ENCODE measurements around the gene GAPVD1.
"Not testable (repeated sequence)": the region's sequence is repeated elsewhere in the genome, so short reads cannot be mapped to it uniquely, and the experiment has no call there.

GAPVD1 gene

GRCh38 chr9:125261501-125262293, at the start of gene GAPVD1:
Gene GAPVD1 (plus strand): TSS chr9:125261826. CDS start chr9:125298922, 37,096 bp downstream.
- peak within 1 kb of the TSS; percentile 84 to 96 for H3K4me3 ChIP-seq (ENCODE audit: low read length in 2 of 2)
- H3K36me3 ChIP-seq (ENCODE audit: control insufficient read depth in 2 of 2, insufficient read depth in 2 of 2, low read length in 2 of 2) = no peaks in the 10 kb centered on the region
- H3K27me3 ChIP-seq (ENCODE audit: control insufficient read depth in 2 of 2, insufficient read depth in 2 of 2, low read length in 2 of 2) = no peaks in the 10 kb centered on the region
- H3K9me3 ChIP-seq (ENCODE audit: control insufficient read depth in 2 of 2, low read length in 2 of 2) = no peaks in the 10 kb centered on the region
- peak within 1 kb of the TSS; percentile 84 to 90 for H3K9ac ChIP-seq (ENCODE audit: low read depth in 1 of 2, low read length in 2 of 2)
- H3K4me1 ChIP-seq (ENCODE audit: control insufficient read depth in 2 of 2, insufficient read depth in 2 of 2, low read length in 2 of 2) = peaks cover 4 to 14% of the 10 kb centered on the region in 2 donors
- peak within 1 kb of the TSS; percentile 91 to 94 for H3K27ac ChIP-seq (ENCODE audit: low read depth in 2 of 2, low read length in 2 of 2)

- H3K36me3 ChIP-seq (ENCODE audit: control insufficient read depth in 2 of 2, insufficient read depth in 2 of 2, low read length in 2 of 2) = peaks cover 0 to 18% of the 10 kb centered on the region in 2 donors
- no peaks in the 10 kb centered on the region for H3K9me3 ChIP-seq (ENCODE audit: control insufficient read depth in 2 of 2, low read length in 2 of 2)
- H3K9ac ChIP-seq (ENCODE audit: low read depth in 1 of 2, low read length in 2 of 2) = no peak overlapping the region
- no peaks in the 10 kb centered on the region for H3K4me1 ChIP-seq (ENCODE audit: control insufficient read depth in 2 of 2, insufficient read depth in 2 of 2, low read length in 2 of 2)
- H3K4me3 ChIP-seq (ENCODE audit: low read length in 2 of 2) = no peak overlapping the region
- no peak overlapping the region for H3K27ac ChIP-seq (ENCODE audit: low read depth in 2 of 2, low read length in 2 of 2)
- H3K27me3 ChIP-seq (ENCODE audit: control insufficient read depth in 2 of 2, insufficient read depth in 2 of 2, low read length in 2 of 2) = no peaks in the 10 kb centered on the region
Observed at GRCh38 chr9:125214186-125214585, 47.4 kb upstream of the GAPVD1 start.

GRCh38 chr9:125218621-125219020, 43.0 kb upstream of the GAPVD1 start:
- Histone ChIP-seq H3K27ac (ENCODE audit: low read depth in 2 of 2, low read length in 2 of 2) (no peak overlapping the region), H3K4me1 (ENCODE audit: control insufficient read depth in 2 of 2, insufficient read depth in 2 of 2, low read length in 2 of 2) (no peaks in the 10 kb centered on the region), H3K27me3 (ENCODE audit: control insufficient read depth in 2 of 2, insufficient read depth in 2 of 2, low read length in 2 of 2) (no peaks in the 10 kb centered on the region), H3K36me3 (ENCODE audit: control insufficient read depth in 2 of 2, insufficient read depth in 2 of 2, low read length in 2 of 2) (peaks cover 0 to 10% of the 10 kb centered on the region in 2 donors), H3K9ac (ENCODE audit: low read depth in 1 of 2, low read length in 2 of 2) (no peak overlapping the region), H3K9me3 (ENCODE audit: control insufficient read depth in 2 of 2, low read length in 2 of 2) (no peaks in the 10 kb centered on the region), H3K4me3 (ENCODE audit: low read length in 2 of 2) (no peak overlapping the region)

- H3K9me3 ChIP-seq (ENCODE audit: control insufficient read depth in 2 of 2, low read length in 2 of 2); H3K4me3 ChIP-seq (ENCODE audit: low read length in 2 of 2); H3K27me3 ChIP-seq (ENCODE audit: control insufficient read depth in 2 of 2, insufficient read depth in 2 of 2, low read length in 2 of 2); H3K4me1 ChIP-seq (ENCODE audit: control insufficient read depth in 2 of 2, insufficient read depth in 2 of 2, low read length in 2 of 2); H3K27ac ChIP-seq (ENCODE audit: low read depth in 2 of 2, low read length in 2 of 2); H3K9ac ChIP-seq (ENCODE audit: low read depth in 1 of 2, low read length in 2 of 2): not testable (repeated sequence)
- peaks cover 0 to 19% of the 10 kb centered on the region in 2 donors for H3K36me3 ChIP-seq (ENCODE audit: control insufficient read depth in 2 of 2, insufficient read depth in 2 of 2, low read length in 2 of 2)
Observed at GRCh38 chr9:125224858-125225257, 36.8 kb upstream of the GAPVD1 start.

GRCh38 chr9:125227761-125228160, 33.9 kb upstream of the GAPVD1 start:
- H3K4me1 ChIP-seq (ENCODE audit: control insufficient read depth in 2 of 2, insufficient read depth in 2 of 2, low read length in 2 of 2) = no peaks in the 10 kb centered on the region
- no peak overlapping the region for H3K9ac ChIP-seq (ENCODE audit: low read depth in 1 of 2, low read length in 2 of 2)
- no peaks in the 10 kb centered on the region for H3K27me3 ChIP-seq (ENCODE audit: control insufficient read depth in 2 of 2, insufficient read depth in 2 of 2, low read length in 2 of 2)
- no peak overlapping the region for H3K4me3 ChIP-seq (ENCODE audit: low read length in 2 of 2)
- H3K36me3 ChIP-seq (ENCODE audit: control insufficient read depth in 2 of 2, insufficient read depth in 2 of 2, low read length in 2 of 2) = peaks cover 0 to 19% of the 10 kb centered on the region in 2 donors
- no peaks in the 10 kb centered on the region for H3K9me3 ChIP-seq (ENCODE audit: control insufficient read depth in 2 of 2, low read length in 2 of 2)
- H3K27ac ChIP-seq (ENCODE audit: low read depth in 2 of 2, low read length in 2 of 2) = no peak overlapping the region

- no peak overlapping the region for H3K27ac ChIP-seq (ENCODE audit: low read depth in 2 of 2, low read length in 2 of 2)
- H3K4me1 ChIP-seq (ENCODE audit: control insufficient read depth in 2 of 2, insufficient read depth in 2 of 2, low read length in 2 of 2) = peaks cover 10 to 15% of the 10 kb centered on the region in 2 donors
- H3K36me3 ChIP-seq (ENCODE audit: control insufficient read depth in 2 of 2, insufficient read depth in 2 of 2, low read length in 2 of 2) = peaks cover 36 to 57% of the 10 kb centered on the region in 2 donors
- no peaks in the 10 kb centered on the region for H3K9me3 ChIP-seq (ENCODE audit: control insufficient read depth in 2 of 2, low read length in 2 of 2)
- H3K27me3 ChIP-seq (ENCODE audit: control insufficient read depth in 2 of 2, insufficient read depth in 2 of 2, low read length in 2 of 2) = no peaks in the 10 kb centered on the region
- H3K4me3 ChIP-seq (ENCODE audit: low read length in 2 of 2) = no peak overlapping the region
- no peak overlapping the region for H3K9ac ChIP-seq (ENCODE audit: low read depth in 1 of 2, low read length in 2 of 2)
Observed at GRCh38 chr9:125233678-125234077, 27.9 kb upstream of the GAPVD1 start.

GRCh38 chr9:125234099-125234498, 27.5 kb upstream of the GAPVD1 start:
- not testable (repeated sequence) for H3K9ac ChIP-seq (ENCODE audit: low read depth in 1 of 2, low read length in 2 of 2); H3K4me3 ChIP-seq (ENCODE audit: low read length in 2 of 2); H3K27ac ChIP-seq (ENCODE audit: low read depth in 2 of 2, low read length in 2 of 2); H3K9me3 ChIP-seq (ENCODE audit: control insufficient read depth in 2 of 2, low read length in 2 of 2); H3K27me3 ChIP-seq (ENCODE audit: control insufficient read depth in 2 of 2, insufficient read depth in 2 of 2, low read length in 2 of 2)
- H3K4me1 ChIP-seq (ENCODE audit: control insufficient read depth in 2 of 2, insufficient read depth in 2 of 2, low read length in 2 of 2) = peaks cover 14 to 18% of the 10 kb centered on the region in 2 donors
- H3K36me3 ChIP-seq (ENCODE audit: control insufficient read depth in 2 of 2, insufficient read depth in 2 of 2, low read length in 2 of 2) = peaks cover 40 to 61% of the 10 kb centered on the region in 2 donors

- Histone ChIP-seq H3K4me1 (ENCODE audit: control insufficient read depth in 2 of 2, insufficient read depth in 2 of 2, low read length in 2 of 2) (peaks cover 21 to 23% of the 10 kb centered on the region in 2 donors), H3K27ac (ENCODE audit: low read depth in 2 of 2, low read length in 2 of 2) (no peak overlapping the region), H3K9ac (ENCODE audit: low read depth in 1 of 2, low read length in 2 of 2) (no peak overlapping the region)
Observed at GRCh38 chr9:125235804-125236519, 25.7 kb upstream of the GAPVD1 start.

GRCh38 chr9:125236520-125237159, 25.0 kb upstream of the GAPVD1 start:
- H3K4me1 ChIP-seq (ENCODE audit: control insufficient read depth in 2 of 2, insufficient read depth in 2 of 2, low read length in 2 of 2) = peaks cover 21 to 23% of the 10 kb centered on the region in 2 donors
- not testable (repeated sequence) for H3K9ac ChIP-seq (ENCODE audit: low read depth in 1 of 2, low read length in 2 of 2); H3K9me3 ChIP-seq (ENCODE audit: control insufficient read depth in 2 of 2, low read length in 2 of 2); H3K27me3 ChIP-seq (ENCODE audit: control insufficient read depth in 2 of 2, insufficient read depth in 2 of 2, low read length in 2 of 2); H3K27ac ChIP-seq (ENCODE audit: low read depth in 2 of 2, low read length in 2 of 2)
- peak overlapping the region in 1 of 2 donors; percentile 28 for H3K4me3 ChIP-seq (ENCODE audit: low read length in 2 of 2)
- peaks cover 43 to 52% of the 10 kb centered on the region in 2 donors for H3K36me3 ChIP-seq (ENCODE audit: control insufficient read depth in 2 of 2, insufficient read depth in 2 of 2, low read length in 2 of 2)

More at GRCh38 chr9:125235804-125236519, 25.7 kb upstream of the GAPVD1 start:
- H3K36me3 ChIP-seq (ENCODE audit: control insufficient read depth in 2 of 2, insufficient read depth in 2 of 2, low read length in 2 of 2) = peaks cover 43 to 54% of the 10 kb centered on the region in 2 donors
- no peaks in the 10 kb centered on the region for H3K9me3 ChIP-seq (ENCODE audit: control insufficient read depth in 2 of 2, low read length in 2 of 2)
- no peaks in the 10 kb centered on the region for H3K27me3 ChIP-seq (ENCODE audit: control insufficient read depth in 2 of 2, insufficient read depth in 2 of 2, low read length in 2 of 2)
- peak overlapping the region in 1 of 2 donors; percentile 28 for H3K4me3 ChIP-seq (ENCODE audit: low read length in 2 of 2)

Measured in mucosa of rectum (tissue), 2 donors.